A549 (cell line): Measurements from ENCODE around the gene SRPX2. TPM values are rescaled to one million over a fixed set of nuclear protein-coding genes. Genes with fewer than 3 reads are reported as not detected.
A peak's percentile ranks its signal among the peaks of the same experiment; 100 is the strongest.

Source experiments
- ATAC-seq, 2 experiments: fragments of 200-7000 bp in 1 of 2; fragments of >200 bp in 1 of 2; cut with Nextera tagmentation in 1 of 2; cut with Tn5 transposase in 1 of 2; 3 replicates each; pipeline versions ENCODE4 v1.8.0 to v1.9.1; 2018 to 2020; ENCODE audit warnings: mild to moderate bottlenecking in 1 of 2, moderate library complexity in 1 of 2
- CTCF ChIA-PET: fragments of 300-600 bp; sonication (Branson Sonifier 250); formaldehyde crosslinking; extraction: SDS; loops from one replicate; lab custom pipeline; 2021; ENCODE audit warnings: antibody characterized with exemption, inconsistent platforms; lab: Yijun Ruan, JAX
- POLR2A ChIA-PET: fragments of 350-600 bp; formaldehyde crosslinking; extraction: SDS; loops from one replicate; lab custom pipeline; 2021; ENCODE audit warnings: antibody characterized with exemption, inconsistent platforms; lab: Yijun Ruan, JAX
- DNase-seq, 2 experiments: peaks; one replicate each; pipeline versions ENCODE4 v3.0.0 to v3.0.0-alpha.2; 2011 to 2016; ENCODE audit warnings: low read depth in 1 of 2, low spot score in 1 of 2
- FAIRE-seq: peaks from 2 replicates; lab custom pipeline; 2011; peaks lifted over from hg19 to GRCh38; lab: Jason Lieb, UNC
- H3K27ac ChIP-seq, 2 experiments: fragments of >200 bp; sonication (Bioruptor Twin); formaldehyde crosslinking; 3 replicates each; pipeline ENCODE4 v1.5.1; 2016 to 2017
- H3K4me1 ChIP-seq: fragments of >200 bp; sonication (Bioruptor Twin); formaldehyde crosslinking; 3 replicates; pipeline ENCODE4 v1.6.1; 2016
- H3K4me2 ChIP-seq: fragments of >200 bp; sonication (Bioruptor Twin); formaldehyde crosslinking; 3 replicates; pipeline ENCODE4 v1.6.1; 2016
- H3K4me3 ChIP-seq: fragments of >200 bp; sonication (Bioruptor Twin); formaldehyde crosslinking; 3 replicates; pipeline ENCODE4 v1.5.1; 2016
- H3K9me3 ChIP-seq: fragments of >200 bp; sonication (Bioruptor Twin); formaldehyde crosslinking; 3 replicates; pipeline ENCODE4 v1.6.1; 2016
- BHLHE40 ChIP-seq: IDR thresholded peaks from 2 replicates; pipeline ENCODE4 v1.6.1; 2012; ENCODE audit warnings: low read depth, low read length, inconsistent platforms
- CBX8 ChIP-seq: fragments of 200-600 bp; sonication (generic); IDR thresholded peaks from 2 replicates; pipeline ENCODE4 v1.6.1; 2016
- CEBPB ChIP-seq, 2 experiments: fragments of >200 bp in 1 of 2; sonication (Bioruptor Twin) in 1 of 2; formaldehyde crosslinking in 1 of 2; IDR thresholded peaks; 2 replicates each; pipeline ENCODE4 v1.6.1; 2012 to 2016
- CHD2 ChIP-seq: fragments of 150-350 bp; IDR thresholded peaks from 2 replicates; pipeline ENCODE4 v1.6.1; 2014; ENCODE audit warnings: low read length; ENCODE audit not compliant: partially characterized antibody
- EP300 ChIP-seq, 2 experiments: fragments of >200 bp; sonication (Bioruptor Twin); formaldehyde crosslinking; IDR thresholded peaks; 2 replicates in 1 of 2; 3 replicates in 1 of 2; pipeline ENCODE4 v1.6.1; 2016 to 2017
- HEYL ChIP-seq: fragments of 250-450 bp; sonication (Bioruptor Pico); IDR thresholded peaks from 2 replicates; pipeline ENCODE4 v1.8.0; 2021; ENCODE audit warnings: mild to moderate bottlenecking, moderate library complexity
- HOXB5 ChIP-seq: fragments of 250-450 bp; sonication (Bioruptor Pico); IDR thresholded peaks from 2 replicates; pipeline ENCODE4 v1.5.0; 2020; ENCODE audit warnings: mild to moderate bottlenecking, moderate library complexity
- KDM1A ChIP-seq: fragments of 200-600 bp; sonication (generic); IDR thresholded peaks from 2 replicates; pipeline ENCODE4 v1.6.1; 2016; ENCODE audit warnings: low read depth, mild to moderate bottlenecking
- KDM5A ChIP-seq: fragments of 200-600 bp; sonication (generic); IDR thresholded peaks from 2 replicates; pipeline ENCODE4 v1.6.1; 2016; ENCODE audit warnings: antibody characterized with exemption, mild to moderate bottlenecking
- MAFK ChIP-seq: fragments of 450-650 bp; IDR thresholded peaks from 2 replicates; pipeline ENCODE4 v1.6.1; 2014; ENCODE audit not compliant: partially characterized antibody
- MAZ ChIP-seq: fragments of 150-350 bp; IDR thresholded peaks from 2 replicates; pipeline ENCODE4 v1.6.1; 2014; ENCODE audit warnings: antibody characterized with exemption, low read depth, low read length, borderline replicate concordance
- NFE2L2 ChIP-seq: fragments of 150-350 bp; conservative IDR thresholded peaks from 2 replicates; pipeline ENCODE4 v1.6.1; 2014; ENCODE audit warnings: low read length
- NPAS2 ChIP-seq: fragments of 250-450 bp; sonication (Bioruptor Pico); IDR thresholded peaks from 2 replicates; pipeline ENCODE4 v1.8.0; 2022; ENCODE audit warnings: mild to moderate bottlenecking, moderate library complexity, borderline replicate concordance
- NR3C1 ChIP-seq: fragments of >200 bp; sonication (Bioruptor Twin); formaldehyde crosslinking; IDR thresholded peaks from 3 replicates; pipeline ENCODE4 v1.6.1; 2017
- POLR2A ChIP-seq: IDR thresholded peaks from 2 replicates; pipeline ENCODE4 v1.6.1; 2012; ENCODE audit warnings: mild to moderate bottlenecking, low read length
- RAD21 ChIP-seq, 2 experiments: fragments of >200 bp in 1 of 2; sonication (Bioruptor Twin) in 1 of 2; formaldehyde crosslinking in 1 of 2; IDR thresholded peaks in 1 of 2; conservative IDR thresholded peaks in 1 of 2; 2 replicates in 1 of 2; 3 replicates in 1 of 2; pipeline ENCODE4 v1.6.1; 2012 to 2018; ENCODE audit warnings: inconsistent platforms in 1 of 2
- SREBF2 ChIP-seq: fragments of 450-650 bp; IDR thresholded peaks from 2 replicates; pipeline ENCODE4 v1.6.1; 2014; ENCODE audit warnings: mild to moderate bottlenecking, moderate library complexity
- TFCP2L1 ChIP-seq: fragments of 250-450 bp; sonication (Bioruptor Pico); IDR thresholded peaks from 2 replicates; pipeline ENCODE4 v1.5.0; 2021; ENCODE audit warnings: mild to moderate bottlenecking
- ZFP36 ChIP-seq: fragments of 450-650 bp; IDR thresholded peaks from 2 replicates; pipeline ENCODE4 v1.6.1; 2014; ENCODE audit warnings: borderline replicate concordance; ENCODE audit not compliant: partially characterized antibody
- ZNF302 ChIP-seq: fragments of 250-450 bp; sonication (Bioruptor Pico); IDR thresholded peaks from 2 replicates; pipeline ENCODE4 v1.9.0; 2021; ENCODE audit warnings: inconsistent platforms, mild to moderate bottlenecking, moderate library complexity
- ZSCAN20 ChIP-seq: fragments of 250-450 bp; sonication (Bioruptor Pico); IDR thresholded peaks from 2 replicates; pipeline ENCODE4 v1.8.0; 2022; ENCODE audit warnings: mild to moderate bottlenecking, moderate library complexity
- whole genome bisulfite sequencing: methylation state at CpG from one replicate; pipeline ENCODE4 v1.1.6; 2017; ENCODE audit errors: missing lambda C conversion rate; 5-methylcytosine and 5-hydroxymethylcytosine counted together
- polyA plus RNA-seq, 4 experiments: library from polyadenylated mRNA; depleted of rRNA in 3 of 4; stranded (reverse); fragments of >200 nt; fragmentation: RNase III in 1 of 4; extraction: RNeasy Plus Mini Kit Qiagen cat#74134 plus additional on column Dnase treatment in 1 of 4; gene quantifications; 2 replicates in 3 of 4; 3 replicates in 1 of 4; pipeline ENCODE4 v1.2.3, GENCODE V29; 2011 to 2017
- TF ChIP-seq, protein P1 (sequence below): IDR thresholded peaks from 2 replicates; pipeline ENCODE4 v1.6.1; 2012
- TF ChIP-seq, protein P2 (sequence below): fragments of 450-650 bp; IDR thresholded peaks from 2 replicates; pipeline ENCODE4 v1.6.1; 2014; ENCODE audit warnings: antibody characterized with exemption

SRPX2 gene
- polyA plus RNA-seq, 2 of the 4 experiments (the other 2 are of a cell fraction), result 2.3 to 6.7 TPM

DNA sequence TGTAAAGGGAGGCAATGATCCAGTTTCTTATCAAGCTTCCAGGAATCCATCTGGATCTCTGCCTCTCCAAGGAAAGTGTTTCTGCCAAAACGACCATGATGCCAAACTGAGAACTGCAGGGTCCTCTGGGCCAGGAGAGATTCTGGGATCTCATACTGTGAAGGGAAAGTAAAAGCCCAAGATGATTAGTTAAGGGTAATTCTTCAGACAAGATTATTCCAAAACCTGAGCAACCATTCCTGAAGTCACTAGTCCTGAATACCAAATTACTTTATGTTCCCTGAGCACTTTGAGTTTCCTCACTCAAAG is 42.0 kb downstream of the SRPX2 start:
- Histone ChIP-seq H3K4me3 (no peak overlapping the region), H3K4me1 (no peaks in the 10 kb centered on the region), H3K27ac (no peak overlapping the region), H3K4me2 (no peak overlapping the region), H3K9me3 (no peaks in the 10 kb centered on the region)
- FAIRE-seq (no peak), ATAC-seq (peak in 1 of 2 experiments; percentile 65; a peak in 3 of 6 replicates)
- POLR2A ChIA-PET, result no interaction called here
- TF ChIP-seq POLR2A, result no peak
- TF ChIP-seq, protein P1, sequence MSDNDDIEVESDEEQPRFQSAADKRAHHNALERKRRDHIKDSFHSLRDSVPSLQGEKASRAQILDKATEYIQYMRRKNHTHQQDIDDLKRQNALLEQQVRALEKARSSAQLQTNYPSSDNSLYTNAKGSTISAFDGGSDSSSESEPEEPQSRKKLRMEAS, result no peak
- no peak for TF ChIP-seq MAZ
- TF ChIP-seq ZSCAN20 (CRISPR knock-in tag), result no peak
- TF ChIP-seq CHD2, result no peak
- TF ChIP-seq SREBF2, result no peak
- TF ChIP-seq ZFP36, result no peak
- TF ChIP-seq NR3C1, result no peak
- no peak for TF ChIP-seq KDM5A
- TF ChIP-seq, all 56 proteins: peak for 0
- CTCF ChIA-PET, result interaction anchor here (0.5 to 7.0 kb wide), 25 partner anchors 9 to 602 kb away, joined by 3 to 223 read pairs (median 5); partner anchors contain the start of gene SYTL4
- no peak for DNase-seq
- WGBS, result 0% methylated on average over 1 of the region's 1 CpG

DNA sequence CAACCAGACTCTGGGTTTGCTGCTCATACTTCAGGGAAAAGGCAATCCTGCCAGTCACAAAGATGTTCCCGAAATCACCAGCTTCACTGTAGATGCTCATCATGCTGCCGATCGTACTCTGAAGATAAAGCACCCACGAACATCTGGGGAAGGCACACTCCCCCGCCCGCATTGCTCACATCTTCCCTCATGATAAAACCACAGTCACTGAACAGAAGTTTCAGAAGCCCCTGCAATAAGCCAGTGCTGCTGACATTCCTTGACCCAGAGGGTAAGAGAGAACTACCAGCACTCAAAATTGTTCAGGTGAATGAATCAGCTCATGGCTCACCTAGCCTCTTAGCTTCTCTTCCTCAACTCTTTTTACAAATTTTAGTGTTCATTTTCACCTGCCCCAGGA is 43.1 kb downstream of the SRPX2 start:
- no peak for FAIRE-seq

DNA sequence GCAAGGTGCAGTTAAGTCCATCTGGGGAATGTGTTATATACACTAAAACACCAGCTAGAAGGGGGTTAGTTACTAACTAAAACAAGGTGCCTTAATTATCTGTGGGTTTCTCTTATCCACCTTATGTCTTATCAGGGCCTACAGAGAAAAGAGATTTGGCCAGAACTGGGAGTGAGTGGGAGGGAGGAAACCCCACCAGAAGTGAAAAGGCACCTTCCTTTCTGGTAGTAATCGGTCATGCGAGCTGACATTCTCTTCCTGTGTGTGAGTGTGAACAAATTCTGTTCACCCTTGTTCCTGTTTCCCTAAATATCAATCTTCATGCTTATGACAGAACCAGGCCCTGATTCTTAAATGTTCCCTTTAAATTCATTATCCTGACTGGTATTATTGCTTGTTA is 43.5 kb downstream of the SRPX2 start:
- no peaks in the 10 kb centered on the region for H3K4me1 ChIP-seq
- no peak for TF ChIP-seq HEYL
- no peak for TF ChIP-seq NPAS2
- no peak for TF ChIP-seq BHLHE40
- TF ChIP-seq NR3C1, result no peak
- no peak for TF ChIP-seq KDM1A
- TF ChIP-seq MAFK, result no peak
- no peak for TF ChIP-seq NFE2L2
- no peak for TF ChIP-seq HOXB5 (CRISPR knock-in tag)
- DNase-seq, result no peak
- H3K4me3 ChIP-seq, result no peak overlapping the region
- FAIRE-seq, result no peak
- H3K27ac ChIP-seq, result no peak overlapping the region
- no peak for ATAC-seq
- CTCF ChIA-PET, result interaction anchor here (1.5 to 7.0 kb wide), 6 partner anchors 9 to 600 kb away, joined by 3 to 223 read pairs (median 11); no protein-coding TSS in a partner anchor
- POLR2A ChIA-PET, result no interaction called here
- H3K4me2 ChIP-seq, result no peak overlapping the region
- H3K9me3 ChIP-seq, result no peaks in the 10 kb centered on the region
- WGBS, result 85% methylated on average over 2 of the region's 2 CpGs

More for the DNA sequence above, 43.1 kb downstream of the SRPX2 start:
- Histone ChIP-seq H3K4me1 (no peaks in the 10 kb centered on the region), H3K4me3 (no peak overlapping the region), H3K9me3 (no peaks in the 10 kb centered on the region), H3K4me2 (no peak overlapping the region), H3K27ac (no peak overlapping the region)
- CTCF ChIA-PET, result interaction anchor here (1.5 to 7.0 kb wide), 6 partner anchors 9 to 601 kb away, joined by 3 to 223 read pairs (median 11); no protein-coding TSS in a partner anchor
- whole genome bisulfite sequencing, result 90% methylated on average over 2 of the region's 6 CpGs
- DNase-seq (no peak), ATAC-seq (no peak)
- POLR2A ChIA-PET, result no interaction called here
- no peak for TF ChIP-seq POLR2A
- no peak for TF ChIP-seq NPAS2
- TF ChIP-seq CBX8, result no peak
- TF ChIP-seq ZSCAN20 (CRISPR knock-in tag), result no peak
- TF ChIP-seq SREBF2, result no peak
- no peak for TF ChIP-seq TFCP2L1
- no peak for TF ChIP-seq CEBPB (IDR thresholded peaks at IDR 0.05)
- TF ChIP-seq, protein P1, result no peak
- TF ChIP-seq BHLHE40, result no peak
- no peak for TF ChIP-seq ZNF302 (CRISPR knock-in tag)
- TF ChIP-seq RAD21 (conservative IDR thresholded peaks at IDR 0.05 in 1 of 2, IDR thresholded peaks at IDR 0.05 in 1 of 2), result no peak
- TF ChIP-seq EP300 (IDR thresholded peaks at IDR 0.05), result no peak
- TF ChIP-seq NFE2L2, result no peak
- TF ChIP-seq, protein P2, sequence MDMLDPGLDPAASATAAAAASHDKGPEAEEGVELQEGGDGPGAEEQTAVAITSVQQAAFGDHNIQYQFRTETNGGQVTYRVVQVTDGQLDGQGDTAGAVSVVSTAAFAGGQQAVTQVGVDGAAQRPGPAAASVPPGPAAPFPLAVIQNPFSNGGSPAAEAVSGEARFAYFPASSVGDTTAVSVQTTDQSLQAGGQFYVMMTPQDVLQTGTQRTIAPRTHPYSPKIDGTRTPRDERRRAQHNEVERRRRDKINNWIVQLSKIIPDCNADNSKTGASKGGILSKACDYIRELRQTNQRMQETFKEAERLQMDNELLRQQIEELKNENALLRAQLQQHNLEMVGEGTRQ, result no peak
- TF ChIP-seq HEYL, result no peak
